Measurements from ENCODE around the gene CRYZL1.
A peak's percentile ranks its signal among the peaks of the same experiment; 100 is the strongest.

The CRYZL1 gene

GRCh38 chr21:33664135-33664534 is 22.6 kb upstream of the CRYZL1 start:
- in situ Hi-C loops (cut with MboI; ENCODE audit: low pct_unique_long_range_greater_than_20kb, low sequenced_read_pairs), result no loop called here
- no peak for DNase-seq

GRCh38 chr21:33663241-33663640 is 21.7 kb upstream of the CRYZL1 start:
- DNase-seq, result no peak
- in situ Hi-C loops (cut with MboI; ENCODE audit: low pct_unique_long_range_greater_than_20kb, low sequenced_read_pairs), result no loop called here

- no peak for DNase-seq
- in situ Hi-C loops (cut with MboI; ENCODE audit: low pct_unique_long_range_greater_than_20kb, low sequenced_read_pairs), result no loop called here
Observed at GRCh38 chr21:33662046-33662445, 20.5 kb upstream of the CRYZL1 start.

DNA sequence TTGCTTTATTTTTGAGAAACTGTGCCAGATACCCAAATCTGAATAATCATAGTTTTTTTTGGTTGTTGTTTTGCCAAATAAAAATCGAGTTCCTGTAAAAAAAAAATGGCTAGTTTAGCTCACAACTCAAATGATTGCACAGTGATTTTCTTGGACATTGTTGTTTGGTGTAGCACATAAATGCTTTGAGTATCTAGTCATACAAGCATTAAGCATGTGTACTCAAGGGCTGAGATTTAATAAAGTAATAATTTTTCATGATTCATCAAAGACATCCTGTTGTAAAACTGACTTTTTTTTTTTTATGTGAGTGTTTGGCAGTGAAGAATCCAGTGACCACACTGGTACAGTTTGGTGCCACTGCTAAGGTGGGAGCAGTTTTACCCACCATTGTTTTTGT is 19.6 kb upstream of the CRYZL1 start:
- in situ Hi-C loops (cut with MboI; ENCODE audit: low pct_unique_long_range_greater_than_20kb, low sequenced_read_pairs), result no loop called here
- no peak for DNase-seq

GRCh38 chr21:33660406-33660805 is 18.9 kb upstream of the CRYZL1 start:
- in situ Hi-C loops (cut with MboI; ENCODE audit: low pct_unique_long_range_greater_than_20kb, low sequenced_read_pairs), result no loop called here
- no peak for DNase-seq

- in situ Hi-C loops (cut with MboI; ENCODE audit: low pct_unique_long_range_greater_than_20kb, low sequenced_read_pairs), result no loop called here
- no peak for DNase-seq
Observed at GRCh38 chr21:33659568-33659949, 18.0 kb upstream of the CRYZL1 start.

DNA sequence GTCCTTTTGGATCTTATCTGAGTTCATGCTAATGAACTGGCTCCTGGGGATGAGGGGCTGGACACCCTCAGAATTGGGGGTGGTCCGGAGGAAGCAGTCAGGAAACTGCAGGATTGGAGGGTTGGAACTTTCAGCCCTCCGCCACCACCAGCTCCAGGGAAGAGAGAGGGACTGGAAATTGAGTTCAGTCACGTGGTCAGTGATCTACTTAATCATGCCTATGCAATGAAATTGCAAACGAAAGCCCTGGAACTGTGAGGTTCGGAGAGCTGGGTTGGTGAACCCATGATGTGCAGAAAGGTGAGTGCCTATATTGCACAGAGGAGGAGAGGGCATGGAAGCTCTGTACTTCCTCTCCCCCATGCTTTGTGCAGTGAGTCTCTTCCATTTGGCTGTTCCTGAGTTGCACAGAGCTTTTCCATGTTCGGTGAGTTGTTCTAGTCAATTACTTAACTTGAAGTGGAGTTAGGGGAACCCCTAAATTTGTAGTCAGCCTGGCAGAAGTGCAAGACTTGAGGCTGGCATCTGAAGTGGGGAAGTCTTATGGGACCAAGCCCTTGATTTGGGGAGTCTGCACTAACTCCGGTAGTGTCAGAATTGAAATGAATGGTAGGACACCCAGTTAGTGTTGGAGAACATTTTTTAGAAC is 17.5 kb upstream of the CRYZL1 start:
- no peak for DNase-seq
- in situ Hi-C loops (cut with MboI; ENCODE audit: low pct_unique_long_range_greater_than_20kb, low sequenced_read_pairs), result no loop called here

DNA sequence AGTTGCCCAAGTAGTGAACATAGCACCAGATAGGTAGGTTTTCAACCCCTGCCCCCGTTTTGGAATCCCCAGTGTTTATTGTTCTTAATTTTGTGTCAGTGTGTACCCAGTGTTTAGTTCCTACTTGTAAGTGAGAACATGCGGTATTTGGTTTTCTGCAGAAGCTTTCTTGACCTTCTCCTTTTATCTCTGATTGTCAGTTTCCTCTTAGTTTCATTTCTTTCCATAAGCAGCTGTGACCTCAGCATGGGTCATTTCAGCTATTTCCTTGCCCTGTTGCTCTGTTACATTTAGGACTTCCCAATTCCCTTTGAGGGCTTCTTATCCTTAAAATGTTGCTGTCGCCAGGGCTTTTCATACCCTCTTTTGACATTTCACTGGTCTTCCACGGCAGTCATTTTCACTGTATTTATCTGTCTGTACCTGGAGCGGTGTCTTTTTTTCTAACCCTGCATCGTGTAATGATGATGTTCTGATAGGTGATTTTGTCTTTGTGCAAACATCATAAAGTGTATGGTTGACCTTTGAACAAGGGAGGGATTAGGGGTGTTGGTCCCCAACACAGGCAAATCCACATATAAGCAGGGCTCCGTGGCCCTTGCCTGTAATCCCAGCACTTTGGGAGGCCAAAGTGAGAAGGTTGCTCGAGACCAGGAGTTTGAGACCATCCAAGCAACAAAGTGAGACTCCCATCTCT is 15.7 kb upstream of the CRYZL1 start:
- DNase-seq, result peak; percentile 58
- in situ Hi-C loops (cut with MboI; ENCODE audit: low pct_unique_long_range_greater_than_20kb, low sequenced_read_pairs), result no loop called here

- DNase-seq, result no peak
- in situ Hi-C loops (cut with MboI; ENCODE audit: low pct_unique_long_range_greater_than_20kb, low sequenced_read_pairs), result no loop called here
Observed at GRCh38 chr21:33655588-33656221, 14.2 kb upstream of the CRYZL1 start.

DNA sequence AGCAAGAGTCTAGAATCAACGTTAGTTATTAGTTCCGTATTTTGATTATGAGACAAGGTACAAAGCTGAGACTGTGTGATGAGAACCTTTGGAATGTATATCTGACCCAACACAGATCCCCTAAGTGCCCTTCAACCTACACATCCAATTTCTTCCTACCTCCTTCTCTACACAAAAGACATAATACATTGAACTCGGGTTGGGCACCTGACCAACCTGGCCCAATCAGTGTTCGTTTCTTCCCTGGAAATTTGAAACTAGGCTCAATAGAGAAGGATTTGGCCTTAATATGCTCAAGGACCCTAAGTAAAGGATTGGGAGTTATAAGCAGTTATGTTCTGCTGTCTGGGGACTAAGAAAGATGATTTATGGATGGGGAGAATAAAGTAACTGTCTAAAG is 12.9 kb upstream of the CRYZL1 start:
- in situ Hi-C loops (cut with MboI; ENCODE audit: low pct_unique_long_range_greater_than_20kb, low sequenced_read_pairs), result no loop called here
- DNase-seq, result no peak

- no peak for DNase-seq
- in situ Hi-C loops (cut with MboI; ENCODE audit: low pct_unique_long_range_greater_than_20kb, low sequenced_read_pairs), result no loop called here
Observed at GRCh38 chr21:33651965-33652680, 10.6 kb upstream of the CRYZL1 start.

DNA sequence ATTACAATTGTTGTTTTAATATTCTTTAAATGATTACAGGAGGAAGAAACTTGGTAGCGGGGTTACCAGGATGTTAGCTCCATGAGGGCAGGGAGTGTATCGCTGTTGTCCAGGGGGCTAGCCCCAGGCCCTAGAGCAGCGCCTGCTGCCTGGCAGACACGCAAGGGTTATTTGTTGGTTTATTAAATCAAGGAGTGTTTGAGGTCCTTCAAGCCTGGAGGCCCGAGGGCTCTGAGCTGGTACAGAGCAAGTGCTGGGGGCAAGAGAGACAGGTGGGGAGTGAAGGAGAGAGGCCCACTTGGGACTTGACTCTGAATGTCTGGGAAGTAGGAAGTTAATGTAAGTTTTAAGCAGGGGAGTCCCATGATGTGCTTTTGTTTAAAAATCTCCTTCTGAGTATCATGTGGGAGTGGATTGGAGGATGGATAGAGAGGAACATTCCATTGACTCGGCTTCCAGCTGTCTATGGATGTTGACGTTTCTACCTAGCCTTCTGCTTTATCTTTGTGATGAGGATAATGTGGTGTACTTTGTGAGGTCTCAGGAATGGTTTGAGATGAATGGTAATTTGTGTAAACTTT is 9.5 kb upstream of the CRYZL1 start:
- in situ Hi-C loops (cut with MboI; ENCODE audit: low pct_unique_long_range_greater_than_20kb, low sequenced_read_pairs), result no loop called here
- no peak for DNase-seq

GRCh38 chr21:33650230-33650629 is 8.7 kb upstream of the CRYZL1 start:
- no peak for DNase-seq
- in situ Hi-C loops (cut with MboI; ENCODE audit: low pct_unique_long_range_greater_than_20kb, low sequenced_read_pairs), result no loop called here

- in situ Hi-C loops (cut with MboI; ENCODE audit: low pct_unique_long_range_greater_than_20kb, low sequenced_read_pairs), result no loop called here
- DNase-seq, result no peak
Observed at GRCh38 chr21:33648555-33648954, 7.0 kb upstream of the CRYZL1 start.

GRCh38 chr21:33647587-33647986 is 6.0 kb upstream of the CRYZL1 start:
- in situ Hi-C loops (cut with MboI; ENCODE audit: low pct_unique_long_range_greater_than_20kb, low sequenced_read_pairs), result no loop called here
- no peak for DNase-seq

DNA sequence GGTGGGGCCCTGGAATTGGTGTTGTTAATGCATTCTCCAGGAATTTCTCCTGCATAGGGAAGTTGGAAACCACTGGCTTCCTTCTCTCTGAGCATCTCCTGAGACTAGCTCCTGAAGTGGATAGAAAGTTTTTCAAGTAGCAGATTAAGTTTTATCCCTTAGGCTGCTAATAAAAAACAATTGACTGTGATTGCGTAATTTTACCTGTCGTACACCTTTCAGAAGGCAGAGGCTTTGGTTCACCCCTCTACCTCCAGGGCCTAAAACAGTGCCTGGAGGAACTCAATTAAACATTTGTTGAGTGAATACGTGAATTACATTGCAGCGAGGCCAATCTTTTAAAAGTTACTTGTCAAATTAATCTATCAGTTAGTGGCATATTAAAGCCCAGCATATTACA is 4.2 kb upstream of the CRYZL1 start:
- in situ Hi-C loops (cut with MboI; ENCODE audit: low pct_unique_long_range_greater_than_20kb, low sequenced_read_pairs), result no loop called here
- DNase-seq, result no peak

GRCh38 chr21:33644383-33645074 is 3.0 kb upstream of the CRYZL1 start:
- in situ Hi-C loops (cut with MboI; ENCODE audit: low pct_unique_long_range_greater_than_20kb, low sequenced_read_pairs), result no loop called here
- DNase-seq, result no peak

GRCh38 chr21:33643658-33644311 is 2.2 kb upstream of the CRYZL1 start:
- in situ Hi-C loops (cut with MboI; ENCODE audit: low pct_unique_long_range_greater_than_20kb, low sequenced_read_pairs), result no loop called here
- no peak for DNase-seq
